GM08714 (cell line): Measurements from ENCODE around the gene HYAL3.

Source experiments
- H3K4me3 ChIP-seq: fragments of 200-500 bp; sonication (Bioruptor generic); 2 replicates; pipeline ENCODE4 v1.5.1; 2014; ENCODE audit warnings: mild to moderate bottlenecking, low read length, inconsistent platforms
- ZNF274 ChIP-seq: IDR thresholded peaks from 2 replicates; pipeline ENCODE4 v1.6.1; 2012; ENCODE audit warnings: mild to moderate bottlenecking, low read depth, low read length

Gene HYAL3

GRCh38 chr3:50260027-50260941 is 38.9 kb downstream of the HYAL3 start:
- TF ChIP-seq ZNF274 = no peak
- peak overlapping the region; percentile 32; the same call in 1 of the 2 replicates for H3K4me3 ChIP-seq

GRCh38 chr3:50259432-50260026 is 39.7 kb downstream of the HYAL3 start:
- no peak overlapping the region for H3K4me3 ChIP-seq
- TF ChIP-seq ZNF274 = no peak

DNA sequence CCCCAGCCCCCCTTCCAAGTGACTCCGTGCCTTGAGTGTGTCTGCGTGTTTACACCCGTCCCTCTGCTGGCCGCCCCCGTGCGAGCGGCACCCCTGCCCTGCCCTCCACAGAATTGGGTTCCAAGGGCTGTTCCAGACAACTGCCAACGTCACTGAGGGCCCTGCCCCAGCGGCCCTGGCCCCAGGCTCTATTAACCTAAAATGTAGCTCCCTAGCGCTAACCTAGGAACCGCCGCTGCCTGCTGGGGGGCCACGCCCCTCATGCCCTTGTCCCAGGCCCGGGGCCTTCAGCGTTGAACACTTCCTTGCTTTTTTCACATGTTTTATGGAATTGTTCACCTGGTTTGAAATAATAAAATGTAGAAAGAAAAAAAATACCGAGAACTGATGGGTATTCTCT is 40.2 kb downstream of the HYAL3 start:
- no peak for TF ChIP-seq ZNF274
- H3K4me3 ChIP-seq = no peak overlapping the region

DNA sequence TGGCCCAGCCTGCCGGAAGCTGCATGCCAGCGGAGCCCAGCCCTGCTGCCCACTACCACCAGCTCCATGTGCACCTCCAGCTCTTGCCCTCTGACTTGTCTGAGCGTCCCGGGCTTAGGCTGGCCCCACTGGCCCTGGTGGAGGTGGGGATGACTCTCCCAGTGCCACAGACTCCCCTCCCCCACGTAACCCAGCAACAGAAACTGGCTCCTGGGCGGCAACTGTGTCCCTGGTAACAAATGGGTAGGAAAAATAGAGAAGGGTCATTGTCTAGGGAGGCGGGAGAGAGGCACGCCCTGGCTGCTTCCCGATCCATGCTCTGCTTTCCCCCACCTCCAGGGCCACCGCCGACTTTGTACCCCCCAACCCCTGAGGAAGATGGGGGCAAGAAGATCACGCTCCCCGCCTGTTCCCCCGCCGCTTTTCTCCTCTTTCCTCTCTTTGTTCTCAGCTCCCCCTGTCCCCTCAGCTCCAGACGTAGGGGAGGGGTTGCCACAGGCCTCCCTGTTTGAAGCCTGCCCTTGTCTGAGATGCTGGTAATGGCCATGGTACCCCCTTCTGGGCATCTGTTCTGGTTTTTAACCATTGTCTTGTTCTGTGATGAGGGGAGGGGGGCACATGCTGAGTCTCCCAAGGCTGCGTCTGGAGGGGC is 41.0 kb downstream of the HYAL3 start:
- H3K4me3 ChIP-seq = no peak overlapping the region
- no peak for TF ChIP-seq ZNF274

DNA sequence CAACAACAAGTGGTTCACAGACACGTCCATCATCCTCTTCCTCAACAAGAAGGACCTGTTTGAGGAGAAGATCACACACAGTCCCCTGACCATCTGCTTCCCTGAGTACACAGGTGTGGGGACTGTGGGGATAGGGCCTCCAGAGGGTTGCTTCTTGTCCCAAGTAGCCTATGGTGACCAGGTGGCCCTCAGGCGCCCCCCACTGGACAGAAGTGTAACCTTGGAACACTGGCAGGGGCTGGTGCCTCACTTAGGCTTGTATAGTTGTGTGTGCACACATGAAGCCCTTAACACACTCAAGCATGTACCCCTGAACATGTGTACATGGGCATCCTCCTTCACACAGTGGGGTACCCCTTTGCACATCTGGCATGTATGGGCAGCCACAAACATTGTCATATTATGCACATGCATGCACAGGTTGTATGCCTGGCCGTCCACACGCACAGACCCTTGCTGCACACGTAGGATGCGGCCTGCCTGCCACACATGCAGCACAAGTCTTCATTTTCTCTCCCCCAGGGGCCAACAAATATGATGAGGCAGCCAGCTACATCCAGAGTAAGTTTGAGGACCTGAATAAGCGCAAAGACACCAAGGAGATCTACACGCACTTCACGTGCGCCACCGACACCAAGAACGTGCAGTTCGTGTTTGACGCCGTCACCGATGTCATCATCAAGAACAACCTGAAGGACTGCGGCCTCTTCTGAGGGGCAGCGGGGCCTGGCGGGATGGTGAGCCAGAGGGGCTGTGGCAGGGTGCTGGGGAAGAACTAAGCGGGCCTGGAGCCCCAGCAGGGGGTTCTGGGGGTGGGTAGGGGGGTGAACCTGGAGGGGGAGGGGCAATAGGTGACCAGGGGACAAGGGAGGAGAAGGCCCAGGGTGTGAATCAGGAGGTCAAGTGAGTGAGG is 42.0 kb downstream of the HYAL3 start:
- H3K4me3 ChIP-seq = no peak overlapping the region
- no peak for TF ChIP-seq ZNF274

- H3K4me3 ChIP-seq = no peak overlapping the region
- no peak for TF ChIP-seq ZNF274
Observed at GRCh38 chr3:50255251-50255615, 44.0 kb downstream of the HYAL3 start.

DNA sequence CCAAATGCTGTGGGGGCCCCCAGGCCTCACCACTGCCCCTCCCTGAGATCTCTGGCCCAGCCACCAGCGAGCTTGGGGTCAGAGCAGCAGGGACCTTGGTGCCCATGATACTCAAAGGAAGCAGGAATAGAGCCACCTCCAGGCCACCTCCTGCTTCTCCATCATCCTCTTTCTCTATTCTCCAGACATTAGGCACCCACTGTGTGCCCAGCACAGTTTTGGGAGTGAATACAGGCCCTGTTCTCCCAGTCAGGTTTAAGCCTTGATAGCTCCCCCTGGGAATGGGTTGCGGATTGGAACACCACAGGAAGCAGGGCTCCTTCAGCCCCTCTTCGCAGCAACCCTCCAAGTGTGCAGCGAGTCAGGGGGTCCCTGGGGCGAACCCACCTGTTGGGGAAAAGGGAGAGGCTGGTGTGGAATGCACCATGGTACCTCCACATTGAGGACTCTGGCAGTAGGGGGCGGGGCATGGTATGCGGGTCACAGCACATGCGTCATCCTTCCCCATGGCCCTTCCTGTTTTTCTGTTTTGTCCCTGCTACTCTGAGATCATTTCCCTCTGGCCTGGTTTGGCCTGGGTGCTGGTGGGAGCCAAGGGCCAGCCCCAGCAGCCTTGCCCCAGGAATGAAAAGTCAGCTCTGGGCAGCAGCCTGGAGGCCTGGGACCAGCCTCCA is 44.5 kb downstream of the HYAL3 start:
- no peak overlapping the region for H3K4me3 ChIP-seq
- TF ChIP-seq ZNF274 = no peak

GRCh38 chr3:50251220-50251619 is 48.0 kb downstream of the HYAL3 start:
- no peak for TF ChIP-seq ZNF274

DNA sequence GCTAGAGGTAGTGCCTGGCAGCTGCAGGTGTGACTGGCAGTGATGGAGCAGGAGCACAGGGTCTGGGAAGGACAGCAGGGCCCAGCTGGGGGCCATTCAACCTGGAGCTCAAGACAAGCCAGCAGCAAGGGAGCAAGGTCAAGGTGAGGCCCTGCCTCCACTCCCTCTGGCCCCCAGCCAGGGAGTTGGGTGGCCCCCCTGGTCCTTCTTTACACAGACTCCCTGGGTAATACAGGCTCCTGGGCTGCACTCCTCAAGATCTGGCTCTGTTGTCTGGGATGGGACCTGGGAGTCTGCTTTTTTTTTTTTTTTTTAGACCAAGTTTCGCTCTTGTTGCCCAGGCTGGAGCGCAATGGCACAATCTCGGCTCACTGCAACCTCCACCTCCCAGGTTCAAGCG is 48.7 kb downstream of the HYAL3 start:
- no peak for TF ChIP-seq ZNF274
- no peak overlapping the region for H3K4me3 ChIP-seq

More at GRCh38 chr3:50251220-50251619, 48.0 kb downstream of the HYAL3 start:
- H3K4me3 ChIP-seq = no peak overlapping the region

- H3K4me3 ChIP-seq = no peak overlapping the region
- TF ChIP-seq ZNF274 = no peak
Observed at GRCh38 chr3:50249457-50249856, 49.7 kb downstream of the HYAL3 start.

DNA sequence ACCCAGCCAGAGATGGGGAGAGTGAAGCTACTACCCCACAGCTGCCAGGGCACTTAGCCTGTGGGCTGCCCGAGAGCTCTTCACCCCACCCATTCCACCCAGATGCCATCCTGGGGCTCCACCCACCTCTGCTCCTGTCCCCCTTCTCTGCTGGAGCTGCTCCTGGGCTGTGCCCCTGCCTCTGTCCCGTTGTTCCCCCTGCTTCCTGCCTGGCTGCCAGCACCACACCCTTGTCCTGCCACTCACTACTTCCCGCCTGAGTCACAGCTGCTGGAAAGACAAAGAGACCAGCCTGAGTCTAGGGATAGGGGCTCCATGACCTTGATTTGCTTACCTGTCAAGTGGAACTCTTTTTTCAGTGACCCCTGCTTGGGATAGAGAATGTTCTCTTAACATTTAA is 50.8 kb downstream of the HYAL3 start:
- no peak overlapping the region for H3K4me3 ChIP-seq
- no peak for TF ChIP-seq ZNF274

DNA sequence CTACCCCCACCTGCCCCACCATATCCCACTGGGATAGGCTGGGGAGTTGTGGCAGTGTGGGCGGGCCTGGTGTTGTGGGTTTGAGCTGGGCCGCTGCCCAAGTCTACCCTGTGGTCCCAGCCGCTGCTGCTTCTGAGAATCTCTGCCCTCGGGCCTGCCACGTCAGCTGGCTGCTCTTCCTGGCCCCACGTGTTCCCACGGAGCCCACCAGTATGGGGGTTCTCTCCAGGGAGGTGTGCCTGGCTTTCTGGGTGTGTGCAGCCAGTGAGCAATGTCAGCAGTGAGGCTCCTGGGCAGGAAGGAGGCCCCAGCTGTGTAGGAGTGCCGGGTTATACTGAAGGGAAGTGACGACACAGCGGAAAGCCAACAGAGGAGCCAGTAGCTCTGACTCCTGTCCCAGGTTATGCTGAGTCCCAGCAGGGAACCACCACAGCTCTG is 52.7 kb downstream of the HYAL3 start:
- peak overlapping the region; percentile 7; the same call in 1 of the 2 replicates for H3K4me3 ChIP-seq
- no peak for TF ChIP-seq ZNF274

DNA sequence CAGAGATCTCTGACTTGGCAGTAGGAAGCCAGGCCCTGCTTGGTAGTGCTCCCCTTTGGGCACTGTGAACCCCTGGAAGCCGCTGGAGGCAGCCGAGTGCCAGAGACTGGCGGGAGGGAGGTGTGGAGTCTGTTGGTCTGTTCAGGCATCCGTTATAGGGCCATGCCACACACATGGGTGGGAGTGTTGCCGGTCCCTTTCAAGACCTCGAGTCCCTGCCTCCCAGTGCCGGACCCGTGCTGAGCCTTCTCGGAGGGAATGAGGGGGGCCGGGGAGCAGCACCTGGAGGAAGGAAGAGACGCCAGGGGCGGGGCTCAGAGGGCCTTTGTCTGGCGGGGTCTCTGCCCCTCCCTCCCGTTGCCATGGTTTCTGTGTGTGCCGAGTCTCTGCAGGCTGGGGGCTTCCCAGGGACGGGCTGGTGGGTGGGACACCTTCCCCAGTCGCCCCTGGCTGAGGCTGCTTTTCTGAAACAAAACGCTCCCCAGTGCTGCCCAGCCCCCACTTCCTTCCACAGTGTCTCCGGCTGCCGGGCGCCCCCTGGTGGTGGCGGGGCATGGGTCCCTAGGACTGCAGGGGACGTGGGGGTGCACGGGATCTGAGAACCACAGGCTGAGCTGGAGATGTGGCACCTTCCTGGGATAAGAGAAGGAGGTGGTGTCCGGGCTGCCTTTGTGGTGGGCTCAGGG is 53.2 kb downstream of the HYAL3 start:
- H3K4me3 ChIP-seq = peak overlapping the region; percentile 7; the same call in 1 of the 2 replicates
- TF ChIP-seq ZNF274 = no peak
